Uterus (tissue), 2 donors: ENCODE measurements around the gene HMG20A.

Source experiments
- CTCF ChIP-seq, 4 experiments: fragments of 200-600 bp in 2 of 4; fragments of 450-650 bp in 2 of 4; sonication (generic) in 2 of 4; IDR thresholded peaks; one replicate each; pipeline ENCODE4 v1.5.1; 2016 to 2019; ENCODE audit warnings: antibody characterized with exemption in 4 of 4, mild to moderate bottlenecking in 2 of 4, moderate library complexity in 1 of 4
- POLR2A ChIP-seq, 2 donors: fragments of 450-650 bp; IDR thresholded peaks; one replicate each; pipeline ENCODE4 v1.6.1; 2016; ENCODE audit warnings: antibody characterized with exemption in 2 of 2, mild to moderate bottlenecking in 1 of 2, moderate library complexity in 1 of 2

- TF ChIP-seq POLR2A (IDR thresholded peaks at IDR 0.05) (no peak), CTCF (IDR thresholded peaks at IDR 0.05) (no peak)
Measured at GRCh38 chr15:77494964-77495363, 74.3 kb downstream of the HMG20A start.
